MM.1S (cell line): ENCODE results near the gene PLEKHD1.

Experiments used
- CTCF ChIP-seq: fragments of 300-600 bp; sonication (generic); IDR thresholded peaks from 2 replicates; pipeline ENCODE4 v1.5.1; 2016; ENCODE audit warnings: antibody characterized with exemption, low read length, mixed read lengths
- EZH2 ChIP-seq: fragments of 300-600 bp; sonication (generic); optimal IDR thresholded peaks from 2 replicates; pipeline ENCODE3; 2017; ENCODE audit warnings: low read depth, mild to moderate bottlenecking, antibody characterized with exemption, low read length, mixed read lengths
- EZH2phosphoT487 ChIP-seq: fragments of 300-600 bp; sonication (generic); IDR thresholded peaks from 2 replicates; pipeline ENCODE4 v1.6.1; 2018; ENCODE audit warnings: antibody characterized with exemption, low read length

DNA sequence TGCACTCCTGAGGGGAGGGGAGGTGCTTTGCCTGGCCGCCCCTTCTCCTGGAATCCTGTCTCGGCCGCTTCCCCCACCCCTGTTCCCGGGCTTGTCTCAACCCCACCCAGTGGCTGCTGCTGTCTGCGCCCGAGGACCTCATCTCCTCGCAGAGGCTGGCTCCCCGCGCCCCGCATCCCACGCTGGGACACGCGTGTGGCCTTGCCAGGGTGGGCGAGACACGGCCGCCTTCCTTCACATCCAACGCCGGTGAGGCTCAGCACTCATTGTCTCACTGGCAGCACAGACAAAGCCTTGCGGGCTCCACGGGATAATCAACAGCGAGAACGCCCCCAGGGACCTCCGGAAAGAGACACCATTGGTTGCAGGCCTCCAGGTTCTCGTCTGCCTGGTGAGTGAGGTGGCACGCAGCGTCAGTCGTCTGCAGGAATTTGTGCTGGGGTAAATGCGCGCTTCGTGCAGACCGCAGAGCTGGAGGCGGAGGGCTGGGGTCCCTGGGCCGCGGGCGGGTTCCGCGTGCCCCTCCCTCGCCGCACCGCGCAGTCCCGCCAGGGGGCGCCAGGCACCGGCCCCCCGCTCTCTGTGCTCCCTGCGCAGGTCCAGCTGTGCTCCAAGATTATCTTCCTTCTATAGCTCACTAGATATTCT is 63.3 kb downstream of the PLEKHD1 start:
- peak; percentile 42 for TF ChIP-seq CTCF
- no peak for TF ChIP-seq EZH2
- no peak for TF ChIP-seq EZH2phosphoT487
